ENCODE measurements around the gene PPIF. TPM values are rescaled to one million over a fixed set of nuclear protein-coding genes. Genes with fewer than 3 reads are reported as not detected.
A peak's percentile ranks its signal among the peaks of the same experiment; 100 is the strongest.

The PPIF gene
- total RNA-seq, 4 donors from 2014 or later = 40.2 to 141 (median 56.6) TPM

GRCh38 chr10:79347894-79348639 lies 798 bp downstream of the PPIF start:
- H3K9me3 ChIP-seq = no peaks in the 10 kb centered on the region
- peak overlapping the region; percentile 88 to 95 (median 90) for H3K27ac ChIP-seq
- DNase-seq = no peak

GRCh38 chr10:79348640-79348988 lies 1.3 kb downstream of the PPIF start:
- Histone ChIP-seq H3K36me3 (peaks cover 38 to 49% (median 45%) of the 10 kb centered on the region in 3 donors), H3K4me3 (peak overlapping the region; percentile 58 to 78 (median 72)), H3K4me1 (peaks cover 19 to 65% (median 31%) of the 10 kb centered on the region in 3 donors), H3K27ac (peak overlapping the region; percentile 88 to 95 (median 90)), H3K9me3 (no peaks in the 10 kb centered on the region), H3K27me3 (no peaks in the 10 kb centered on the region)
- no peak for DNase-seq
- intact Hi-C loops (cut with DNase I) = no loop called here
- no peak for TF ChIP-seq POLR2A (IDR thresholded peaks at IDR 0.05)
- TF ChIP-seq, protein P1, sequence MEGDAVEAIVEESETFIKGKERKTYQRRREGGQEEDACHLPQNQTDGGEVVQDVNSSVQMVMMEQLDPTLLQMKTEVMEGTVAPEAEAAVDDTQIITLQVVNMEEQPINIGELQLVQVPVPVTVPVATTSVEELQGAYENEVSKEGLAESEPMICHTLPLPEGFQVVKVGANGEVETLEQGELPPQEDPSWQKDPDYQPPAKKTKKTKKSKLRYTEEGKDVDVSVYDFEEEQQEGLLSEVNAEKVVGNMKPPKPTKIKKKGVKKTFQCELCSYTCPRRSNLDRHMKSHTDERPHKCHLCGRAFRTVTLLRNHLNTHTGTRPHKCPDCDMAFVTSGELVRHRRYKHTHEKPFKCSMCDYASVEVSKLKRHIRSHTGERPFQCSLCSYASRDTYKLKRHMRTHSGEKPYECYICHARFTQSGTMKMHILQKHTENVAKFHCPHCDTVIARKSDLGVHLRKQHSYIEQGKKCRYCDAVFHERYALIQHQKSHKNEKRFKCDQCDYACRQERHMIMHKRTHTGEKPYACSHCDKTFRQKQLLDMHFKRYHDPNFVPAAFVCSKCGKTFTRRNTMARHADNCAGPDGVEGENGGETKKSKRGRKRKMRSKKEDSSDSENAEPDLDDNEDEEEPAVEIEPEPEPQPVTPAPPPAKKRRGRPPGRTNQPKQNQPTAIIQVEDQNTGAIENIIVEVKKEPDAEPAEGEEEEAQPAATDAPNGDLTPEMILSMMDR (IDR thresholded peaks at IDR 0.05) = no peak
- 56% methylated on average over 1 of the region's 3 CpGs; no CpG with 5 or more reads in 1 of the 2 donors for WGBS, 2 donors

More at GRCh38 chr10:79347894-79348639, 798 bp downstream of the PPIF start:
- intact Hi-C loops (cut with DNase I) = no loop called here
- peaks cover 33 to 44% (median 40%) of the 10 kb centered on the region in 3 donors for H3K36me3 ChIP-seq
- peak in 1 of 4 donors; percentile 9 for TF ChIP-seq POLR2A (IDR thresholded peaks at IDR 0.05)
- TF ChIP-seq, protein P1 (IDR thresholded peaks at IDR 0.05) = no peak
- H3K4me1 ChIP-seq = peaks cover 22 to 71% (median 31%) of the 10 kb centered on the region in 3 donors
- 14 to 15% methylated on average over 5 of the region's 34 CpGs for WGBS, 2 donors
- no peaks in the 10 kb centered on the region for H3K27me3 ChIP-seq
- peak overlapping the region; percentile 58 to 78 (median 72) for H3K4me3 ChIP-seq

- Histone ChIP-seq H3K36me3 (peaks cover 41 to 54% (median 50%) of the 10 kb centered on the region in 3 donors), H3K9me3 (no peaks in the 10 kb centered on the region), H3K27ac (peak overlapping the region; percentile 88 to 95 (median 90)), H3K4me1 (peaks cover 18 to 61% (median 31%) of the 10 kb centered on the region in 3 donors), H3K27me3 (no peaks in the 10 kb centered on the region), H3K4me3 (peak overlapping the region in 3 of 4 donors; percentile 67 to 78 (median 77))
- intact Hi-C loops (cut with DNase I) = no loop called here
- 20 to 63% methylated on average over 1 to 2 of the region's 6 CpGs for WGBS, 2 donors
- no peak for DNase-seq
- TF ChIP-seq POLR2A (IDR thresholded peaks at IDR 0.05) = no peak
- TF ChIP-seq, protein P1 (IDR thresholded peaks at IDR 0.05) = no peak
Measured at GRCh38 chr10:79349072-79349491, 1.8 kb downstream of the PPIF start.

GRCh38 chr10:79349766-79350406 lies 2.6 kb downstream of the PPIF start:
- peak overlapping the region in 1 of 4 donors; percentile 78 for H3K4me3 ChIP-seq
- no peak for TF ChIP-seq POLR2A (IDR thresholded peaks at IDR 0.05)
- TF ChIP-seq, protein P1 (IDR thresholded peaks at IDR 0.05) = no peak
- WGBS, 2 donors = 43 to 90% methylated on average over 2 to 4 of the region's 6 CpGs

More at GRCh38 chr10:79349766-79350406, 2.6 kb downstream of the PPIF start:
- Histone ChIP-seq H3K9me3 (no peaks in the 10 kb centered on the region), H3K36me3 (peaks cover 41 to 62% (median 52%) of the 10 kb centered on the region in 3 donors), H3K27ac (peak overlapping the region; percentile 88 to 95 (median 90)), H3K27me3 (no peaks in the 10 kb centered on the region), H3K4me1 (peaks cover 18 to 53% (median 31%) of the 10 kb centered on the region in 3 donors)
- intact Hi-C loops (cut with DNase I) = no loop called here
- DNase-seq = no peak

Measured in esophagus squamous epithelium (tissue), 5 donors.